ENCODE results near the gene RAB11FIP2.

RAB11FIP2 gene

DNA sequence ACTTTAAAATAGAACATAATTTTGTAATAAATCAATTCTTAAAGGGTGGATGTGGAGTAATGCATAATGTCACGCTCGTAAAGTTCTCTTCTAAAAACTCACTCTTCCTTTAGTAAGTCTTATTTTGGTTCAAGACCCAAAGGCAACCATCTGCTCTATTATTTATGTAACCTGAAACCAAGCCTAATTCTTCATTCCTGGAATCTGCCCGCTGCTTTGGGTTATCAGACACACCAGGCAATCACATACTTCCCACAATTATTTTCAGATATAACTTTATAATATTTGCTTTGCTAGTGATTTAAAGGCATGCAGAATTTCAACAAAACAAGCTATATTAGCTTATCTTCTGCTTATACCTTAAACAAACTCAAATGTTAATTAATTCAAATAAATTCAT is 39.0 kb downstream of the RAB11FIP2 start:
- H3K9me3 ChIP-seq (ENCODE audit: control insufficient read depth, low read length), result no peaks in the 10 kb centered on the region
- H3K27ac ChIP-seq (ENCODE audit: low read depth, low read length, severe bottlenecking), result no peak overlapping the region
- H3K36me3 ChIP-seq (ENCODE audit: control insufficient read depth, insufficient read depth, low read length), result peaks cover 5% of the 10 kb centered on the region
- WGBS, 2 experiments (ENCODE audit: insufficient coverage in 2 of 2), result 100% methylated on average over 1 of the region's 3 CpGs; no CpG with 5 or more reads in 1 of the 2 experiments
- H3K4me1 ChIP-seq (ENCODE audit: control insufficient read depth, insufficient read depth, low read length, poor library complexity, severe bottlenecking), result no peaks in the 10 kb centered on the region
- H3K4me3 ChIP-seq (ENCODE audit: extremely low read depth, insufficient read depth, low read length, poor library complexity, severe bottlenecking), result no peak overlapping the region

DNA sequence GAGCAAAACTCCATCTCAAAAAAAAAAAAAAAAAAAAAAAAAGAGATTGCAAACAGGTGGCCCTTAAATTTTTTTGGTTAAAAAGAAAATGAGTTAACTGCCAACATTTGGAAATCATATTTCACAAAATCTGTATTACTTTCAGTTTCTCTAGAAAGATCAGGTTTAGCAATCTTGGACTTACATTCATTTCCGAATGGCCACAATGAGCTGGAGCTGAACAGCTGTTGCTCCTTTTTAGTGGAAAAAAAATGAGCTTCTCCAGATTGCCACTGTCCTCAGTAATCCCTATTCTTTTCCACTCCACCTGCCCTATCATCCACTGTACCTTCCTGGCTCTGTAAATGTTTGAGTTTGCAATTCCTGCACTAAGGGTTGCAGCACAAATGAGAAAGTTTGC is 43.6 kb downstream of the RAB11FIP2 start:
- WGBS, 2 experiments (ENCODE audit: insufficient coverage in 2 of 2), result 100% methylated on average over 1 of the region's 1 CpG
- Histone ChIP-seq H3K4me3 (ENCODE audit: extremely low read depth, insufficient read depth, low read length, poor library complexity, severe bottlenecking) (no peak overlapping the region), H3K36me3 (ENCODE audit: control insufficient read depth, insufficient read depth, low read length) (peaks cover 5% of the 10 kb centered on the region), H3K9me3 (ENCODE audit: control insufficient read depth, low read length) (no peaks in the 10 kb centered on the region), H3K4me1 (ENCODE audit: control insufficient read depth, insufficient read depth, low read length, poor library complexity, severe bottlenecking) (no peaks in the 10 kb centered on the region), H3K27ac (ENCODE audit: low read depth, low read length, severe bottlenecking) (no peak overlapping the region)

DNA sequence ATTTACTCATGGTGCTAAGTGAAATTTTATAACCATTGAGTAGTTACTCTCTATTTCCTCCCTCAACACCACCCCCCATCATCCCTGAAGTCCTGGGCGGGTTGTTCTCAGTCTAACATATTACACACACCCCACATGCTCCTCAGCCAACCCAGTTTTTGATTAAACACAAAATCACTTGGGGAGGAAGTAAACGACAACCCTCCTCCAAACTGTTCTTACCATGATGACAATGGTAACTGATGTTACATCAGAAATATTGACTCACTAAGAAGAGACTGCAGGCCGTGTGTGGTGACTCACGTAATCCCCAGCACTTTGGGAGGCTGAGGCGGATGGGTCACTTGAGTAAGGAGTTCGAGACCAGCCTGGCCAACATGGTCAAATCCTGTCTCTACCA is 44.2 kb downstream of the RAB11FIP2 start:
- Histone ChIP-seq H3K4me1 (ENCODE audit: control insufficient read depth, insufficient read depth, low read length, poor library complexity, severe bottlenecking) (no peaks in the 10 kb centered on the region), H3K9me3 (ENCODE audit: control insufficient read depth, low read length) (no peaks in the 10 kb centered on the region), H3K4me3 (ENCODE audit: extremely low read depth, insufficient read depth, low read length, poor library complexity, severe bottlenecking) (no peak overlapping the region), H3K27ac (ENCODE audit: low read depth, low read length, severe bottlenecking) (peak overlapping the region; percentile 31), H3K36me3 (ENCODE audit: control insufficient read depth, insufficient read depth, low read length) (peaks cover 5% of the 10 kb centered on the region)
- 83% methylated on average over 4 of the region's 6 CpGs for WGBS, 2 experiments (ENCODE audit: insufficient coverage in 2 of 2)

DNA sequence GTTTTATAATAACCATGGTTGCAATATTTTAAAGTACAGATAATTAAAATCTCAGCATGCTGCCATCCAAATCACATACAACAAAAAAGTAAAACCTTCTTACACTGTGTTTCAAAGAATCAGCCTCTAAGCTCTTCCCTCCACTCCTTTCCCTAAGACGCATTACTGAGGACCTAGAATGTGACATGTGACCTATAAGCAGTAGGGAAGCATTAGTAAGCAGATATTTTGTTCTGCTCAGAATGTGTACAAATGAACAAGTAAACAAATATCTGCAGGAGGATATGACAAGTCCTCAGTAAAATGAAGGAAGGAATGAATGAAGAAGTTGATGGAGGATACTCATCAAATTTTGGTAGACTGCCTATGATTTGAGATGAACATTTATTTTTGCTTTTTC is 49.1 kb downstream of the RAB11FIP2 start:
- Histone ChIP-seq H3K9me3 (ENCODE audit: control insufficient read depth, low read length) (no peaks in the 10 kb centered on the region), H3K4me3 (ENCODE audit: extremely low read depth, insufficient read depth, low read length, poor library complexity, severe bottlenecking) (no peak overlapping the region), H3K36me3 (ENCODE audit: control insufficient read depth, insufficient read depth, low read length) (no peaks in the 10 kb centered on the region), H3K4me1 (ENCODE audit: control insufficient read depth, insufficient read depth, low read length, poor library complexity, severe bottlenecking) (no peaks in the 10 kb centered on the region), H3K27ac (ENCODE audit: low read depth, low read length, severe bottlenecking) (no peak overlapping the region)
- WGBS, 2 experiments (ENCODE audit: insufficient coverage in 2 of 2), result 80% methylated on average over 1 of the region's 1 CpG; no CpG with 5 or more reads in 1 of the 2 experiments

DNA sequence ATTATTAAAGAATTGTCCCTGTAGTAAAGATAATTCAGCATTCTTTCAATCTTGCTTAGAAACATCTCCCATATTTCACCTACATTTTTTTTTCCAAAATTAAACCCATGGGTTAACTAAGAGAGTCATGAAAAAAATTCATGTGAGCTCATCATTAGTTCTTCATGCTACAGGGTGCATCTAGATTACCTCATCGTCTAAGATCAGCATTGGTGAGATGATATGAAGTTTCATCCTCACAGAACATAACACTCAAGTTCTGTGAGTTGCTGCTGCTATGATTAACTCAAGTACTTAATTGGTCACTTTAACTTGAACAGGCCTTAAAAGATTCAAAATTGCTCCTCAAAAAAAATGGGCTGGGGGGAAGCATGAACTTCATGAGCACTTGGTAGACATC is 50.0 kb downstream of the RAB11FIP2 start:
- no peaks in the 10 kb centered on the region for H3K9me3 ChIP-seq (ENCODE audit: control insufficient read depth, low read length)
- H3K27ac ChIP-seq (ENCODE audit: low read depth, low read length, severe bottlenecking), result no peak overlapping the region
- no peak overlapping the region for H3K4me3 ChIP-seq (ENCODE audit: extremely low read depth, insufficient read depth, low read length, poor library complexity, severe bottlenecking)
- H3K36me3 ChIP-seq (ENCODE audit: control insufficient read depth, insufficient read depth, low read length), result no peaks in the 10 kb centered on the region
- WGBS, 2 experiments (ENCODE audit: insufficient coverage in 2 of 2), result no CpG with 5 or more reads among the region's 1 CpG
- H3K4me1 ChIP-seq (ENCODE audit: control insufficient read depth, insufficient read depth, low read length, poor library complexity, severe bottlenecking), result no peaks in the 10 kb centered on the region

DNA sequence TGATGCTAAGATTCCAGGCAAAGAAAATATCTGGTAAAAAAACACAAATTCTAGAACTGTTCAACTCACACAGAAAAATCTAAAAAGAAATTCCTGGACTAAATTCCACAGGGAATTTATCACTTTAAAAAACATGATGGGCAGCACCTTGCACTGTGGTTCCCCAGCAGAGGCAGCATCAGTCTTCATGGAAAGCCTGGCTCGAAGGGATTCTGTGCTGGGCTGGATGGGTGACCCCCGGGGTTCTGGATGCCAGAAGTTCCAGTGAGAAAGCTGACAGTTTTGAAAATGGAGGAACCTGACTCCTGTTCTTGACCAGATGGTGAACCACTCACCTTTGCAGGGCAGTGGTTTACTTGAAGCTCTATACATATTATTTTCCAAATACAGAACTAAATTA is 52.0 kb downstream of the RAB11FIP2 start:
- 81 to 100% methylated on average over 1 to 2 of the region's 2 CpGs for WGBS, 2 experiments (ENCODE audit: insufficient coverage in 2 of 2)

DNA sequence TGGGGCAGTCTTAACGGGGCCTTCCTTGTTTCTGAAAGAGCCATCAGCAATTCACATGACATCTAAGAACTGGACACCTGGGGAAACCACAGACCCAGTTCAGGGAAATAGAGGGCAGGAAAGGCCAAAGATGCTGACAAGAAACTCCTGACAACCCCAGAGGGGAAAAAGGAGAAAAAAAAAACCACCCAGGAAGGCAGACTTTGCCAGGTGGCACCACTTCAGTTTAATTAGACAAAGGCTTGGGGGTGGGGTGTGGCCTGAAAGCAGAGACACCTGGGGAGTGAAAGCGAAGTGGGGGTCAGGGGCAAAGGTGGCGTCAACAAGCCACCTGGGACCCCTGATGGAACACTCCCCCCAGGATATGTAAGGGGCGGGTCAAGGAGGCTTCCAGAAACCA is 53.6 kb downstream of the RAB11FIP2 start:
- 67% methylated on average over 1 of the region's 4 CpGs; no CpG with 5 or more reads in 1 of the 2 experiments for WGBS, 2 experiments (ENCODE audit: insufficient coverage in 2 of 2)
- H3K27ac ChIP-seq (ENCODE audit: low read depth, low read length, severe bottlenecking), result no peak overlapping the region

More for the DNA sequence above, 52.0 kb downstream of the RAB11FIP2 start:
- H3K36me3 ChIP-seq (ENCODE audit: control insufficient read depth, insufficient read depth, low read length), result no peaks in the 10 kb centered on the region
- no peaks in the 10 kb centered on the region for H3K4me1 ChIP-seq (ENCODE audit: control insufficient read depth, insufficient read depth, low read length, poor library complexity, severe bottlenecking)
- H3K4me3 ChIP-seq (ENCODE audit: extremely low read depth, insufficient read depth, low read length, poor library complexity, severe bottlenecking), result no peak overlapping the region
- no peaks in the 10 kb centered on the region for H3K9me3 ChIP-seq (ENCODE audit: control insufficient read depth, low read length)
- no peak overlapping the region for H3K27ac ChIP-seq (ENCODE audit: low read depth, low read length, severe bottlenecking)

DNA sequence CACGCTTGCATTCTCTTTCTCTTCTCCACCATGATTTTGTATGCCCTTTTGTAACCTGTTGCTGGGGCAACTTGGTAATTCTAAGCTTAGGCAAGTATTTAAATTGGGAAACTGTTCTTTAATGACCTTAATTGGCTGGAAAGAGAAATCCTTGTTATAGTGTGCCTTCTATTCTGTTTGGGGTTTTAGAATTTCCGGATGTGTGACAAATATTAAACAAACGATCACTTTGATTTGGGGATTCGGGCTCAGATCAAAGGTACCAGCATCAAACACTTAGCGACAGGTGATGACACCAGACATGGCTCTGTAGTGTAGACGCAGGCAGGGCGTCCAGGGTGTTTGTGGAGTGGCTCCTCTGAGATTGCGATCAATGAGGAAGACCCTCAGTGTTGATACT is 55.0 kb downstream of the RAB11FIP2 start:
- Histone ChIP-seq H3K4me3 (ENCODE audit: extremely low read depth, insufficient read depth, low read length, poor library complexity, severe bottlenecking) (no peak overlapping the region), H3K4me1 (ENCODE audit: control insufficient read depth, insufficient read depth, low read length, poor library complexity, severe bottlenecking) (no peaks in the 10 kb centered on the region), H3K36me3 (ENCODE audit: control insufficient read depth, insufficient read depth, low read length) (no peaks in the 10 kb centered on the region), H3K27ac (ENCODE audit: low read depth, low read length, severe bottlenecking) (no peak overlapping the region), H3K9me3 (ENCODE audit: control insufficient read depth, low read length) (peaks cover 6% of the 10 kb centered on the region)
- 95 to 97% methylated on average over 3 to 6 of the region's 8 CpGs for WGBS, 2 experiments (ENCODE audit: insufficient coverage in 2 of 2)

More for the DNA sequence above, 53.6 kb downstream of the RAB11FIP2 start:
- Histone ChIP-seq H3K36me3 (ENCODE audit: control insufficient read depth, insufficient read depth, low read length) (no peaks in the 10 kb centered on the region), H3K4me3 (ENCODE audit: extremely low read depth, insufficient read depth, low read length, poor library complexity, severe bottlenecking) (no peak overlapping the region), H3K4me1 (ENCODE audit: control insufficient read depth, insufficient read depth, low read length, poor library complexity, severe bottlenecking) (no peaks in the 10 kb centered on the region), H3K9me3 (ENCODE audit: control insufficient read depth, low read length) (no peaks in the 10 kb centered on the region)

DNA sequence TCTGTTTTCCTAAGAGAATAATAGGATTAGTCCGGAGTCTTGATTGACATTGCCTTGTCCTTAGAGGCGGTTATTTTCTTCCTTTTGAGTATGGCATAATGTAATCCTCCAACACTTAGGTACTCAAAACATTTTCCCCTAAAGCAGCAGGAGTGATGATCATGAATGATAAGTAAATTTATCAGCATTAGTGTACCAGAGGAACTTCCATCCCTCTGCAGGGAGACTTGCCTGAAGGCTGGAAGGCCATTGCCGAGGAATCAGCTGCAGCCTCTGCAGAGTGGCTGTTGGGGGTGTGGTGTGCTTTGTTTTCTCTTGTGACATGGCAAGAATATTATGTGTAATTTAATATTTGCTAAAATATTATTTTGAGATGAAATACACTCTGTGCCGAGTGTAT is 56.8 kb downstream of the RAB11FIP2 start:
- 100% methylated on average over 1 of the region's 4 CpGs; no CpG with 5 or more reads in 1 of the 2 experiments for WGBS, 2 experiments (ENCODE audit: insufficient coverage in 2 of 2)
- H3K4me1 ChIP-seq (ENCODE audit: control insufficient read depth, insufficient read depth, low read length, poor library complexity, severe bottlenecking), result no peaks in the 10 kb centered on the region
- H3K4me3 ChIP-seq (ENCODE audit: extremely low read depth, insufficient read depth, low read length, poor library complexity, severe bottlenecking), result no peak overlapping the region
- no peaks in the 10 kb centered on the region for H3K36me3 ChIP-seq (ENCODE audit: control insufficient read depth, insufficient read depth, low read length)
- H3K27ac ChIP-seq (ENCODE audit: low read depth, low read length, severe bottlenecking), result no peak overlapping the region
- peaks cover 6% of the 10 kb centered on the region for H3K9me3 ChIP-seq (ENCODE audit: control insufficient read depth, low read length)

DNA sequence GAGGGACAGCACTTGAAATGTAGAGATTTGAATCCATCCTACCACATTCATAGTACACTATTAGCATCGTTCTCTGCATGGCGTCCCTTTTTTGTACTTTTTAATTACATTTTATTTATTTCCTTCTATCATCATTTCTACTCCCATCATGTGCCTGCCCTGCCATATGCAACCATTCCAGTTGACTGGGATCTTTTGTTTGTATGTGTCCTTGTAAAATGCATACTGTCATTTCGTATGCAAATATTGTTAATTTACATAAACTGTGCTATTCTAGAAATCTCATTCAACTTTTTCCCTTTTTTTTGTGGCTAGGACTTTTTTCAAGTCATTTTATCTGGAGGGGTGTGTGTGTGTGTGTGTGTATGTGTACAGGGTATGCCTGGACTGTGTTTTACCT is 57.9 kb downstream of the RAB11FIP2 start:
- Histone ChIP-seq H3K9me3 (ENCODE audit: control insufficient read depth, low read length) (peaks cover 6% of the 10 kb centered on the region), H3K36me3 (ENCODE audit: control insufficient read depth, insufficient read depth, low read length) (no peaks in the 10 kb centered on the region), H3K4me1 (ENCODE audit: control insufficient read depth, insufficient read depth, low read length, poor library complexity, severe bottlenecking) (no peaks in the 10 kb centered on the region), H3K4me3 (ENCODE audit: extremely low read depth, insufficient read depth, low read length, poor library complexity, severe bottlenecking) (no peak overlapping the region), H3K27ac (ENCODE audit: low read depth, low read length, severe bottlenecking) (no peak overlapping the region)
- 71% methylated on average over 1 of the region's 3 CpGs; no CpG with 5 or more reads in 1 of the 2 experiments for WGBS, 2 experiments (ENCODE audit: insufficient coverage in 2 of 2)

DNA sequence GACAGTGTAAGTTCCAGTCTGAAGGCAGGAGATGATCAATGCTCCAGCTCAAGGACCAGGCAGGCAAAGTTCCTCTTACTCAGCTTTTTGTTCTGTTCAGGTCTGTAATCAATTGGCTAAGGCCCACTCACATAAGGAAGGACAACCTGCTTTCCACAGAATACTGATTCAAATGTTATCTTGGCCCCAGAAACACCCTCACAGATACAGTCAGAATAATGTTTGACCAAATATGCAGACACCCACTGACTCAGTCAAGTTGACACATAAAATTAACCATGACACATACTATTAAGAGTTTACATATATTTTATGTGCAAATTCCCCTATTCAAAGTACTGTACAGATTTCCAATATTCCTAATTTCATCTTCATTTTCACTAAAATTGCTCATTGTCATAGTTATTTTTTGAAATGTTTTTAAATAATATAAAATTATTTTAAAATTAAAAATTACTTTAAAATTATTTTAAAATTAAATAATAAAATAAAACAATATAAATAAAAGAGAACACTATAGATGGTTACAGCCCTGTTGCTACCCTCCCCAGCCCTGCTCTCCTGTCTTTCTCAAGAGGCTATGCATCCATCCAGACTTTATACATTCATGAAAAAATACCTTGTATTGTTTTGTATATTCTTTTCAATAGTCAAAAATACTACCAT is 59.4 kb downstream of the RAB11FIP2 start:
- Histone ChIP-seq H3K4me3 (ENCODE audit: extremely low read depth, insufficient read depth, low read length, poor library complexity, severe bottlenecking) (no peak overlapping the region), H3K9me3 (ENCODE audit: control insufficient read depth, low read length) (peaks cover 6% of the 10 kb centered on the region), H3K36me3 (ENCODE audit: control insufficient read depth, insufficient read depth, low read length) (no peaks in the 10 kb centered on the region), H3K27ac (ENCODE audit: low read depth, low read length, severe bottlenecking) (no peak overlapping the region), H3K4me1 (ENCODE audit: control insufficient read depth, insufficient read depth, low read length, poor library complexity, severe bottlenecking) (no peaks in the 10 kb centered on the region)
